ENCODE results near the gene FMN1.

- TF ChIP-seq CTCF (conservative IDR thresholded peaks at IDR 0.05; ENCODE audit: low read depth, low read length) (no peak), EZH2 (IDR thresholded peaks at IDR 0.05; ENCODE audit: low read length, unreplicated experiment) (no peak)
Measured at GRCh38 chr15:33198541-33198940, 4.0 kb upstream of the FMN1 start.

Measured in PC-3 (cell line).